Erythroblast (primary cell): ENCODE data around the gene IL1B.

ENCODE experiments used
- DNase-seq, 2 experiments: peaks; one replicate each; lab custom pipeline; 2025; lab: John Stamatoyannopoulos, UW
- GATA1 ChIP-seq: IDR thresholded peaks from 2 replicates; pipeline ENCODE4 v1.6.1; 2011; ENCODE audit warnings: low read depth, mild to moderate bottlenecking, control low read depth, low read length, moderate library complexity
- POLR2A ChIP-seq: IDR thresholded peaks from 2 replicates; pipeline ENCODE4 v1.6.1; 2011; ENCODE audit warnings: mild to moderate bottlenecking, low read length

Gene IL1B

DNA sequence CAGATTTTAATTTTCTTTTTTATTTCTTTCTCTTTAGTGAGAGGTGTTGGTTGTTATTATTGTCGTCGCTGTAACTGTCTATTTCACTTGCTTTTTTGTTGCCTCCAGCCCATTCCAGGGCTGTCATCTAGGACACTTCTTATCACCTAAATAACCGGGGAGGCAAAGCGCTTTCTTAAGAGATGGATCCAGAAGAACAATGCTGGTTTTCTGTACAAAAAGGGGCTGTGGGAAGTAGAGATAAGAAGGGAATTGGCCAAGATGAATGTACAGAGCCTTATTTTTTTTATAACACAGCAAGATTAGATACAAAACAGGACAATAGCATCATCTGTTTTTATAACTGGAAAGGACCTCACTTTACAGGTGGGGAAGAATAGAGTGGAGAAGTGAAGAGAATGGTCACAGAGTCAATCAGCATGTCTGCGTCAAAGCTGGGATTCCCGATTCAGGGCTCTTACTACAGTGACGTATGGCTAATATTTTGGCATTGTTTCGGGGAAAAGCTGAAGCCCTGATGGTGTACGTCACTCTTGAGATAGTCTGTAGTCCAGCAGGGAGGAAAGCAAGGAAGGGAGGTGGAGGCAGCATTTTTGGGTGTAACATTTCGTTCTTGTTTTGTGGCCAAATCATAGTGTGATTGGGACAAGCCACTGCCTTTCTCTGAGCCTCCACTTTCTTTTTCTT, 23.2 kb downstream of the IL1B start:
- peak in 1 of 2 experiments; percentile 11 for DNase-seq
- no peak for TF ChIP-seq POLR2A
- TF ChIP-seq GATA1 = no peak

DNA sequence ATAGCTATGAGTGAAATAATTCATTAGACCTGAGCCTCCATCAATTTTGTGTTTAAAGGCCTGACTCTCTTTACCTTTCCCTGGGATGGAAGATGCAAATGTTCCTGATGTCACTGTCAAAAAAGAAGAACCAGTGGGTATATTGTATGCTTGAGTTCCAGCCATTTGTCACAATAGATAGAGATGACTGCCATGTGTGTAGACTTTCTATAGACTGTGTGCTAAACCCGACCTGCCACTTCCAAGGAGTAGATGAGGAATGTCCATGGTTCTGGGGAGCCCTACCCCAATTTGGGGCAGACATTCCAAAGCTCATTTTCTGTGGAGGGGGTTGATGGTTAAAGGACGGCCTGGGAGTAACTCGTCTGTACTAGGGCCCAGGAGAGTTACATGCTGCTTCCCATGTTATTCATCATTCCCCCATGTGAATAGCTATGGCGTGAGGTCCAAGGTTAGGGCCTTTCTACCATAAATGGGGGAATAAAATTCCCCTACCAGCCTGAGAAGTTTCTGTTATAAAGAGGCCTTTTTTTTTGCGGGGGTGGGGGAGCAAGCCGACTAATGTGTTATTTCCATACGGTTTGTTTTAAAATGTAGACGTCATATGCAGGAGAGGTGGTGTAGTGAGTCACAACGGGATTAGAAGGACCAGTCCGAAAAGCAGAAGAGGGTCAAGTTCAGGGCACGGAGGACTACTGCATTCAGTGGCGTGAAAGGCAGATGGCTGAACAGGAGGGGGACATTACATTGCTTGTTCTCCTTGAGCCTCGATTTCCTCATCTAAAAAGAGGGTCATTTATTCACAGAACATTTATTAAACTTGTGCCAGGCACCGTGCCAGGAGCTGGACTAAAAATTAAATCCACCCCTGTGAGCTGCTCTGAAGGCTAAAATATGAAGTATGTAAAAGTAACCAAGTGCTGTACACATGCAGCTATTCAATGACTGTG, 24.0 kb downstream of the IL1B start:
- no peak for TF ChIP-seq GATA1
- TF ChIP-seq POLR2A = no peak
- DNase-seq = no peak

DNA sequence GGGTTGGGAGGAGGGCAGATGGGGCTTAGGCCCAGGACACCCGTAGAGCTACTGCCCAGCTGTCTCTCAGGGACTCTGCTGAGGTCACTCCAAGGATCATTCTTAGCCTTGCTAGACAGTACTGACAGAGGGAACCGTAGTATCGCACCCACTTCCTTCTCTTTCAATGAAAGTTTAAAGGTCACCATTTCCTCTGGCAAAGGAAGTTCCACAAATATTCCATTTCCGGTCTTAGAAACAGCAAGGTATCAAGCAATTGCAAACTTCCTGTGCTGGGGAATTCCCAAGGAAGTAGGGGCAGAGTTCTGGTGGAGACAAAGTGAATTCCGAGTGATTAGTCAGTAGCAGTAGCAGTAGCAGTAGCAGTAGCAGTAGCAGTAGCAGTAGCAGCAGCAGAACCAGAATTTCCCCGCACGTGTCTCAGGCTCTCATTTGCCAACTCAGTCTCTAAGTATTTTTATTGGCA, 24.7 kb downstream of the IL1B start:
- no peak for DNase-seq

DNA sequence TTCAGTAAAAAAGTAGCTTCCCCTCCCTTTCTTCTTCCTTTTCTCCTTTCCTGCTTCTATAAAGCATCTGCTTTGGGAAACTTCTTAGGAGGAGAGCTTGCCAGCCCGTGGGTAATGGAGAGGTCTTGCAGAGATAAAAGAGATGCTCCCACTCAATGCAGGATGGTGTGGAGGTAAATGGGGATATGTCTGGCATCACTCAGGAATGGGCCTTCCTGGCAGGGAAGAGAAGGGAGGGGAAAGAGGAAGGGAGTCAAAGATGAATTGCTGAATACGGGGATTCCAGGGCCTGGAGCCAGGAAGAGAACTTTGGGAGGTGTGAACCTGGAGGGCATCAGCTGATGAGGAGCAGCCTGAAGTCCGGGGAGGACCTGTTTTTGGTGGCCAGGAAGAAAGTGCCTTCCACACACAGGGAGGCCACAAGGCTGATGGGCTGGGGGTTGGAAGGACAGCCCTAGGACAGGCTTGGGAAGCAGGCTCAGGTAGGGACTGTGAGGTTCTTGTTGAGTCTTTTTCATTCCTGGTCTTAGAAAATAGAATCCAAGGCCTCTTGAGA, 25.2 kb downstream of the IL1B start:
- TF ChIP-seq GATA1 (no peak), POLR2A (no peak)
- no peak for DNase-seq

More for the DNA sequence above, 24.7 kb downstream of the IL1B start:
- no peak for TF ChIP-seq GATA1
- no peak for TF ChIP-seq POLR2A

DNA sequence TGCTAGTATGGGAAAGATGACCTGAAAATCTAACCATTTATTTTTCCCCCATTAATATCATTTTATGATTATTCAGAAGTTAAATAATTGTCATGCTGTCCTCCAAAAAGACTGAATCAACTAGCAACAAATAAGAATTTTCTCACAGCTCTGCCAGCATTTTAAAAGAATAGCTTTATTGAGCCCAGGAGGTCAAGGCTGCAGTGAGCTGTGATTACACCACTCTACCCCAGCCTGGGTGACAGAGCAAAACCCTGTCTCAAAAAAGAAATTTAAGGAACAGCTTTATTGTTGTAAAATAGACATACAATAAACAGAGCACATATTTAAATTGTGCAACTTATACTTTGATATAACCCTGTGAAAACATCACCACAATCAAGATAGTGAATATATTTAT, 27.5 kb downstream of the IL1B start:
- no peak for DNase-seq
- TF ChIP-seq GATA1 (no peak), POLR2A (no peak)

DNA sequence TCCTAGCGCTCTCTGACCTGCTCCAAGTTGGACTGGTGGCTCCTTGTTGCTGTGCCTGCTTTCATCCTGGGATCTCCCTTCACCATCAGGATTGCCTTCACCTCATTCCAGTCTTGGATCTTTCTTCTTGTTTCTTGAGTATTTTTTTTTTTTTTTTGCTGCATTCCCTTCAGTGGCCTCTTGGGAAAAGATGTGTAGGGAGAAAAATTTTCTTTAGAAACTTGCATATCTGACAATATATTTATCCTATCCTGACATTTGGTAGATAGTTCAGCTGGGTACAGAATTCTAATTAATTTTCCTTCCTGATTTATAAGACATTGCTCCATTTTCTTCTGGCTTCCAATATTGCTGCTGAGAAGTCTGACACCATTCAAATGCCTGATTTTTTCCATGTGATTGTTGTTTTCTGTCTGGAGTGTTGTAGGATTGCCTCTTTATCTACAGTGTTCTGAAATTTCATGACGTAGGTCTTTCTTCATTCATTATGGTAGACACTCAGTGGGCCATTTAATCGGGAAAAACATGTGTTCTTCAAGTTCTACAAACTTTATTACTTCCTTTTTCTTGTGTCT, 29.3 kb downstream of the IL1B start:
- DNase-seq = no peak
- TF ChIP-seq GATA1 (no peak), POLR2A (no peak)

DNA sequence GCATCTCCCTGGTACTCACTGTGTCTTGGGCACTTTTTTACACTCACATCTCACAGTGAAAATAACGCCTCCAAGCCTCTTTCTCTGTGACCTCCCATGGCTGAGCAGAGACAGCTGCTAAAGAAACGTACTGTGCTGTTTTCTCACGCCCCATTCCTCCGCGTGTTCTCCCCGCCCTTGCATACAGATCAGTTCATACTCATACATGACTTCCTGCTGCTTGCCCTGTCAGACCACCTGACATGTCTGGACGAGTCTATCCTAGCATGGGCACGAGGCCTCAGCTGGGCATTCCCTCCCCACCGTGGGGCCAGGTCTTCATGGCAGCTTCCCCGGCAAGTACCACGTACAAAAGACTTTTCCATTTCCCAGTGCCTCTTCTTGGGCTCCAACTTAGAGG, 31.0 kb downstream of the IL1B start:
- no peak for DNase-seq
- no peak for TF ChIP-seq GATA1
- no peak for TF ChIP-seq POLR2A

DNA sequence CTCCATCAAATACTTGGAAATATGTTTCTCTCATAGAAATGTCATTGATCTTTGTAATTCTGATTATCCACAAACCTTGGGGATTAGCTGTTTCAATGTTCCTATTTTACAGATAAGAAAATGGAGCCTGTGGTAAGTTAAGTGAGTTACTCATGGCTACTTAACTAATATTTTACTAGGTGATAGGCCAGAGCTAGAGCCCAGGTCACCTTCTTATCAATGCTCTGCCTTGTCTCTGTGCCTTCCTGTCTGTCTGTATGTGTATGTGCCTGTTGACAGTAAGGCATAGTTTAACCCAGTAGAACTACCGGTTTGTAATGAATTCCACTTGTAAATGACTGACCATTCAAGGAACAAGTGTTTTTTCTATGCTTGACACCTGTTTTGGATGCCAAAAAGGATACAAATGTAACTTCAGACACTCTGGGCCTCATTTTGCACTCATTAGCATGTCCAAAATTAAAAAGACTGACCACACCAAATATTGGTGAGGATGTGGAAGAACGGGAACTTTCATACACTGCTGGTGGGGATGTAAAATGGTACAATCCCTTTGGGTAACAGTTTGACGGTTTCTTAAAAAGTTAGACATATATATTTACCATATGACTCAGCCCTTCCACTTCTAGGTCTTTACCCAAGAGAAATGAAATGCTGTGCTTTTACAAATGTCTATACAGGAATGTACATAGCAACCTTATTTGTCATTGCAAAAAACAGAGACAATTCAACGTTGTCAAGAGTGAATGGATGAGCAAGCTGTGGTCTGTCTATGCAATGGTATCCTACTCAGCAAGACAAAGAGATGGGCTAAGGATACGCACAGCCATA, 32.7 kb downstream of the IL1B start:
- no peak for DNase-seq
- TF ChIP-seq POLR2A (no peak), GATA1 (no peak)

DNA sequence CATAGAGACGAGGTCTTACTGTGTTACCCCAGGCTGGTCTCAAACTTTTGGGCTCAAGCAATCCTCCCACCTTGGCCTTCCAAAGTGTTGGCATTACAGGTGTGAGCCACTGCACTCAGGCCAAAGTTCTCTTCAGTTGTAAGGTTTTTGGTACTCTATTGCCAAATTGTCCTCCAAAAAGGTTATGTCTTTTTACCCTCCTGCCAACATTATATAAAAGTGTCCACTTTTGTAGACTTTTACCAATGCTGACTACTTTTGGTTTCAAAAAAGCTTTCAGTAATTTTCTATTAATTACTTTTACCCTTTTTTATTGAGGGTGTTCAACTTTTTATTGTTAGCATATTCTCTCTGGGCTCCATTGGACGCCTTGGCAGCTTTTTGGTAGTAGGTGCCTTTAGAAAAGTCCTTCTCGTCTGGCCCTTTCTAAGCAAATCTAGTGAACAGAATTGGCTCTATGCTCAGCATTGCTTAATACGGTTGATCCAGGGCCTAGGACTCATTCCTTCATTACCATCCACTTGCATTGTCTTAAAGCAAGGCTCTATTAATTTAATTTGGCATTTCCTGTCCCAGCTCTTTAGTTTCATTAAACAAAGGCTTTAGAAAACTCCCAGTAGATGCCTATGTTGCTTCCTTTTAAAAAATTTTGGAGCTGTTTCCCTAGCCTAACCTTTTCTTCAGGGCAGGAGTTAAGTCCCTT, 35.5 kb downstream of the IL1B start:
- no peak for TF ChIP-seq GATA1
- no peak for DNase-seq

DNA sequence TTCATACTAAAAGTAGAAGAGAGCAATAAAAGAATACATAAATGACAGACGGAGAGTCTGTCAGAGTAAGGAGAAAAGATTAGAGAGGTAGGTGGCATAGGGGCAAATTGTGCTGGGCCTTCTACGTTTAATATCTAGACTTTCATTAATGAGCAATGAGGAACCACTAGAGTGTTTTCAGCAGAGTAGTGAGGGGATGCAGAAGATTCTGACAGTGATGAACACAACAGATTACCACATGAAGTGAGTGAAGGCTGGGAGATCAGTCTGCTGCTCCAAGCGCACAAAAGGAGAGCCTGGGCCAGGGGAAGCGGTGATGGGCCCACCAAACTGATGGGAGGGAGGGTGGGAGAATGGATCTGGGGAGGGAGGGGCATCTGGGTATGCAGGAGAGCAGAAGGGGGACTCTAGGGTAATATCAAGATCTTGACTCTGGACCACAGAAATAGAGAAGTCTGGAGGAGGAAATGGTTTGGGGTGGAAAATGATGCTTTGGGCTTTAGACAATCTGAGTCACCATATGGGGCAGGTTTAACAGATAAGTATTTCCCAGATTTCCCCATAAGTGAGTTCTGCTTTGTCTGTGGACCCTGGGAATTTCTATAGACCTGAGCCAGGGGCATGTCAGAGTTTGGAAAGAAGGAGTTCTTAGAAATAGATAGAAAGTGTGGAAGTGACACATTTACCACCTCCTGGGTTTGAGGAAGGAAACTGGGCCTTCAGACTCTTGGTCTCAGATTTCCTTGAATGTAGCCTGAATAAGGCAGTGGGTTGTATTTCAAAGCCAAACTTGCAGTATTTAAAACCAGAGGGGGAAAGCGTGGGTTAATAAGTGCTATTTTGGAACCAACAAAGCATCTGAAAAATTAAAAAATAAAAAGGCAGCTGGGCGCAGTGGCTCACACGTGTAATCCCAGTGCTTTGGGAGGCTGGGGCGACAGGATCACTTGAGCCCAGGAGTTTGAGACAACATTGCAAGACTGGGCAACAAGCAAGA, 37.3 kb downstream of the IL1B start:
- DNase-seq = no peak
- no peak for TF ChIP-seq POLR2A
- TF ChIP-seq GATA1 = no peak

DNA sequence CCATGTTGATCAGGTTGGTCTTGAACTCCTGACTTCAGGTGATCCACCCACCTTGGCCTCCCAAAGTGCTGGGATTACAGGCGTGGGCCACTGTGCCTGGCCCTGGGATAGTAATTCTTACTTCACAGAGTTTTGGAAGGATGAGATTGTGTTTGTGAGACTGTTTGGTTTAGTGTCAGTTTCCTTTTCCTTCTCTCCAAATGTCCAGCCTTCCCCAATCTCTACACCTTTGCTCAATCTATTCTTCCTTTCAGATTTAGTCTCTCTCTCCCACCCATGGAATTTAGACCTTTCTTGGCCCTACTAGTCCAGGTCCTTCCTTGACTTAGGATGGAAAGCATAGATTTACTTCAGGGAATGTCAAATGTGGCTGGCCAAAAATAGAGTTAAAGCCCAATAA, 40.1 kb downstream of the IL1B start:
- TF ChIP-seq POLR2A = no peak
- TF ChIP-seq GATA1 = no peak
- no peak for DNase-seq
